Right ventricle myocardium inferior (tissue), 1 donor: ENCODE measurements around the gene DFFB. TPM values are rescaled to one million over a fixed set of nuclear protein-coding genes. Genes with fewer than 3 reads are reported as not detected.
"Not testable (repeated sequence)": the region's sequence is repeated elsewhere in the genome, so short reads cannot be mapped to it uniquely, and the experiment has no call there.

Experiments used
- ATAC-seq: fragments of 200-7000 bp; cut with Tn5 transposase; one replicate; pipeline ENCODE4 v1.9.1; 2020; ENCODE audit warnings: mild to moderate bottlenecking, moderate library complexity
- DNase-seq: peaks from one replicate; pipeline ENCODE4 v3.0.0; 2021; ENCODE audit errors: missing footprints
- intact Hi-C: fragments of 100-400 bp; cut with DNase I; formaldehyde crosslinking; loops from one replicate; pipeline ENCODE4 v1.11.0; 2022
- long read RNA-seq: library from polyadenylated mRNA; unstranded; transcript quantifications from one replicate; pipeline ENCODE4 v2.0.0, GENCODE V29; 2021
- total RNA-seq: library from RNA; stranded (reverse); fragmentation: NEBNext Ultra II Directional; extraction: Animal tissue kit (Norgen Biotek cat#: 25700); gene quantifications from one replicate; pipeline ENCODE4 v1.2.1, GENCODE V29; 2021
- donor health status: DM: no; HTN: yes; CAD: no; lungs with severe emphysema.

DFFB gene, protein sequence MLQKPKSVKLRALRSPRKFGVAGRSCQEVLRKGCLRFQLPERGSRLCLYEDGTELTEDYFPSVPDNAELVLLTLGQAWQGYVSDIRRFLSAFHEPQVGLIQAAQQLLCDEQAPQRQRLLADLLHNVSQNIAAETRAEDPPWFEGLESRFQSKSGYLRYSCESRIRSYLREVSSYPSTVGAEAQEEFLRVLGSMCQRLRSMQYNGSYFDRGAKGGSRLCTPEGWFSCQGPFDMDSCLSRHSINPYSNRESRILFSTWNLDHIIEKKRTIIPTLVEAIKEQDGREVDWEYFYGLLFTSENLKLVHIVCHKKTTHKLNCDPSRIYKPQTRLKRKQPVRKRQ
- 3.3 TPM for total RNA-seq
- long read RNA-seq, partial matches to known transcripts: 0 of 1 reads
- long read RNA-seq, other reads (novel, unspliced or antisense): 1 of 1 reads

DNA sequence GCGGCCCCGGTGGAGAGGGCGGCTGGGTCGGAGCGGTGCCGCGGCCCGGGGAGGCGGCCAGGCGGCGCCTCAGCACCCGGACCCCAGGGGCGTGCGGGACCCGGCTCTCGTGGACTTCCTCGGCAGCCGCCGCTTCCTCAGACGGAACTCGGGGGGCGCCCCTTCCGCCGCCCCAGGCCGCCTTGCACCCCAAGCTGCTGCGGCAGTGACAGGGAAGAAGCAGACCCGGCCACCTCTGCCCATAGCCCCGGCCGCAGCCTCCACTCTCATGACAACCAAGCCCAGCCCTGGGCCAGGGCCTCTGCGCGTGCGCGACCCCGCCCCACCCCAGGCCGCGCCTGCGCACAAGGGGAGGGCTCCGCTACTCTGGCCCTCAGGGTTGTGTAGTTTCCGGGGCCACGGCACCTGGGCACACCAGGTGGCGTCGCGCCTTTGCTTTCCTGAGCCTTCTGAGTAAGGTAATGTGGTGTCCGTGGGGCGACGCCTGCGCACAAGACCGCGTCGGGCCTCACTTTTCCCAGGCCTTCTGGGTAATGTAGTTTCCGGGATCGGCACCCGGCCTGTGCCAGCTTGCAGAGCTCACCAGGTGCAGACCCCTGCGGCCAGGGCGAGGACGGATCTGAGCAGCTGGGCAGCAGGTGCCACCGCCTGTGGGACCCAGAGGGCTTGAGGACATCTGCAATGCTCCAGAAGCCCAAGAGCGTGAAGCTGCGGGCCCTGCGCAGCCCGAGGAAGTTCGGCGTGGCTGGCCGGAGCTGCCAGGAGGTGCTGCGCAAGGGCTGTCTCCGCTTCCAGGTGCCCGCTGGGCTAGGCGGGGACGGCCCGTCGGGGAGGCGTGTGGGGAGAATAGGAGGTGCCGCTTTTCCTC is at the start of gene DFFB, which contains the start of gene CEP104:
Gene DFFB (plus strand): TSS at position 554 of the 868 bp plus-strand sequence. CDS start 128 bp downstream, at position 682.
Gene CEP104 (minus strand): TSS at position 289 of the 868 bp plus-strand sequence. CDS start 4,804 bp downstream, outside the sequence.
- ATAC-seq: peak; percentile 97
- intact Hi-C loops: loop anchor here (5.0 kb wide), 1 partner anchor 40 kb away; no protein-coding TSS in a partner anchor
- peak; percentile 94 for DNase-seq

DNA sequence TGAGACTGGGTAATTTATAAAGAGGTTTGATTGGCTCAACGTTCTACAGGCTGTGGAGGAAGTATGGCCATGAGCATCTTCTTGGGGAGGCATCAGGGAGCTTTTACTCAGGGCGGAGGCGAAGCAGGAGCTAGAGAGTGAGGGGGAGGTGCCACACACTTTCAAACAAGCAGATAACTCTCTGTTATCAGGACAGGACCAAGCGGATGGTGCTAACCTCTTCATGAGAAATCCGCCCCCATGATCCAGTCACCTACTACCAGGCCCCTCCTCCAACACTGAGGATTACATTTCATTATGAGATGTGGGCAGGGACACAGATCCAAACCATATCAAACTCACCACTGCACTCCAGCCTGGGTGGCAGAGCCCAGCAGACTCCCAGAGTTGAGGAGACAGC is 49.5 kb upstream of the DFFB start:
- intact Hi-C loops: no loop called here
- ATAC-seq (no peak), DNase-seq (no peak)

DNA sequence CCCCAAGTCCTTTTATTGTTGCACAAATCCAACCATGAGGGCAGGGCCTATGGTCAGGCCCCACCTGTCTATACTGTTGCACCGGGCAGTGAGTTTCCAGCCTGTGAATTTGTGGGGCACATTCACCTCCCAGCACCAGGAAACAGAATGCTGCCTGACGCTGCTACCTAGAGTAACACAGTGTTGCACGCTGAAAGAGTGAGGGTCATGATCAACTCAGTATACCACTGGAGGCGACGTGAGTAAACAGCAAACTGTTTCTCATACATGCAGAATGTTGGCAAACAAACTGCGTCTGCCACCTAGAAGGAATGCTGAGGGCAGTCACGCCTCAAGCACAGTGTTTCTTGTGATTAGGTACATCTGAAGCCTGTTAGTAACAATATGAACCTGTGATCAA is 47.6 kb upstream of the DFFB start:
- ATAC-seq: no peak
- no peak for DNase-seq
- intact Hi-C loops: no loop called here

DNA sequence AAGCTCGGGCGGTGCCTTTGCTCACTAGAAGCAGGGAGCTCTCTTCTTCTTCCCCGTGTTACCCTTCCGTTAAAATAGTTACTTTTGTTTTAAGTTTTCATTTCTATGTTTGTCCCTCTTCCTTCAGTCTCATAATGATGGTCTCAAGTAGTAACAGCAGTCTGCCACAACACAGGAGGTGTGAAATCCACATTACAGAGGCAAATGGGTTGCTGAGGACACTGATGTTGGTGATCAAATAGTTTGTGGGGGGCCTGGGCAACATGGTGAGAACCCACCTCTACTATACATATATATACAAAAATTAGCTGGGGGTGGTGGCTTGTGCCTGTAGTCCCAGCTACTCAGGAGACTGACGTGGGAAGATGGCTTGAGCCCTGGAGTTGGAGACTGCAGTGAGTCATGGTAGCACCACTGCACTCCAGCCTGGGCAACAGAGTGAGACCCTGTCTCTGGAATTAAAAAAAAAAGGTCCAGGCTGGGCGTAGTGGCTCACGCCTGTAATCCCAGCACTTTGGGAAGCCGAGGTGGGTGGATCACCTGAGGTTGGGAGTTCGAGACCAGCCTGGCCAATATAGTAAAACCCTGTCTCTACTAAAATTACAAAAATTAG is 47.0 kb upstream of the DFFB start:
- ATAC-seq, intact Hi-C loops: not testable (repeated sequence)

DNA sequence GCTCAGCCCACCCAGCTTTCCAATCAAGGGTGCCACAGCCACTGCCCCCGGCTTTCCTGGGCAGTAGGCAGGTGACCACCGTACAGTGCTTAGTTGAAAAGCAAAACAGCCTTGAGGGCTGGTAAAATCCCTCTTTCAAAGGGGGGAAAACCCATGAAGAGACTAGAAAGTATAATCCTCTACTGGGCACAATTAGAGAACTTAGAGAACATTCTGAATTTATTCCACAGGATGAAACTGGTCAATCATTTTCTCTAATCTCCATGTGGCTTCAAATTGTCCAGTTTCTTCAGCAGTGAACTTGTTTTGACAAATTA is 45.7 kb upstream of the DFFB start:
- no peak for ATAC-seq
- DNase-seq: no peak
- intact Hi-C loops: no loop called here

More for the DNA sequence above, 47.0 kb upstream of the DFFB start:
- DNase-seq: not testable (repeated sequence)

DNA sequence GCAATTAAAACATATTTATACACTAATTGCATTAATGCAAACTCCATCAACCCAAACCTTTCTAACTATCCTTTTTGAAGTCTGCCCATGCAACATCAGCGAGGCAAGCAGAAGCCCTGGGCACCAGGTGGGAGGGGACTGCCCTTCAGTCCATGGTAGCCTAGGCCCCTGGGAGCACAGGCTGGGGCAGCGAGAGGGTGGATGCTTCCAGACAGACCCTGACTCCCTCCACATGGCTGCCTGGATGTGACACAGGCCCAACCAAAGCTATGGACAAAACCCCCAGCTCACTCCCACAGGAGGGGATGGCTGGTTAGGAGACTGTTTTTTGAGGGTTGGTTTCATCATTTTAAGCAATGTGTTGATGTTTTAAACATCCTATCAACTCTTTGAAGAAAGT is 43.2 kb upstream of the DFFB start:
- DNase-seq (no peak), ATAC-seq (no peak)
- intact Hi-C loops: no loop called here

DNA sequence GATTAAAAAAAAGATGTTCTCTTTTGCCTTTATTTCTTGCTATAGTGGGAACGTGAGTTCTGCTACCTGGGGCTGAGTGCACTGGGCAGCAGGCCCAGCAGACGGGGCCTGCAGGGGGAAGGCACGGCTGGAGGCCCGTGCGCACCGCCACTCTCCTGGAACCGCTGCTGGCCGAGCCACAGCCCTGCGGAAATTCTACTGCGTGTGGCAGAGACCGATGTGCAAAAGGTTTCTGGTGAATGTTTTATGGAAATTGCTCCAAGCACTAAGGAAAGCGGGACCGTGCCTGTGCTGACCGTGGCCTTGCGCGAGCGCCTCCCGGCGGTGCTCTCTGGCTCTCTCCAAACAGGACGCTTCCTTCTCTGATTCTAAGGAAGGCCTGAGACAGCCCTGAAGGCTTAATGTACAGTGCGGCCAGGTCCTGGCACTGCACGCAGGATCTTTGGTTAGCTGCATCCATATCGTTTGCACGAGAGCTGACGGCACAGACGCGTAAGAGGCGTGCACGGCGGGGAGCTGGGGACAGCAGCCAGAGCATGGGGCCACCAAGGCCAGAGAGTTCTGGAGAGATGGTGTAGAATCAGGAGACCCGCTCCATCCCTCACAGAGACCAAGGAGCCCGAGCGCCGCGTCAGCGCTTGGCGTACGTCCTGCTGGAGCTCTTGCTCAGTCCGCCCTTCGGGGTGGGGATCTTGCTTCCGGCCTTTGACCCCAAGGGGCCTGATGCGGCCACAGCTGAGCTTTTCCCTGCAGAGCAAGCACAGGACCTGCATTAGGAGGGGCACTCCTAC is 42.3 kb upstream of the DFFB start:
- ATAC-seq (no peak), DNase-seq (no peak)
- intact Hi-C loops: no loop called here

DNA sequence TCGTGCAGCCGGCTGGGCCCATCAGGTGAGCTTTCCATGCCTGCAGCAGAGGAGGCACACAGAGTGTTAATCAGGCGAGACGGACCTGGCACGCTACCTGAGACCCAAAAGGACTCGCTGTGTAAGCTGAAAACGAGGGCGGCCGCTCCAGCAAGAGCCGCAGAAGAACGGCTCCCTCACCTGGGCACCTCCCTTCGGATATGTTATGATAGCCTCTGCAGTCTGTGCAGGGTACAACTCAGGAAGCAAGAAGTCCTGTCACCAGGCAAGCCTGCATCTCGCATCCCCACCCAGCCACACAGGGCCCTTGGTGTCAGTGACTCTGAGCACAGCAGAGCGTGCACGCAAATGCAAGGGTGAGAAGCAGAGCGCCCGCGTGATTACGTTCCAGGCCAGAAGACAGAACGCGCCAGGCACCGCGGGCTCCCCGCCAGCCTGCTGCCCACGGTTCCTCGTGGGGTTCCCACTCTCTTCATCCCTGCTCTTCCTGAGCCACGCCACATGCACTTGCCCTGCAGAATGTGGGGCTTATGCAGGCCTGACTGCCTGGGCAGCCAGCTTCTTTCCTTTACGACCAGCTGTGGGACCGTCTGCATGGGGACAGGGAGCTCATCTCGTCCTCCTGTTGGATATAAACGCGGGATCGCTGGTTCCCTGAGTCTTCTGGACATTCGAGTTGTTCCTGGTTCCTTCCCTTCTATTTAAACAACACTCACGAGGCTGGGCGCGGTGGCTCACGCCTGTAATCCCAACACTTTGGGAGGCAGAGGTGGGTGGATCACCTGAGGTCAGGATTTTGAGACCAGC is 40.7 kb upstream of the DFFB start:
- intact Hi-C loops: no loop called here
- DNase-seq (no peak), ATAC-seq (no peak)

DNA sequence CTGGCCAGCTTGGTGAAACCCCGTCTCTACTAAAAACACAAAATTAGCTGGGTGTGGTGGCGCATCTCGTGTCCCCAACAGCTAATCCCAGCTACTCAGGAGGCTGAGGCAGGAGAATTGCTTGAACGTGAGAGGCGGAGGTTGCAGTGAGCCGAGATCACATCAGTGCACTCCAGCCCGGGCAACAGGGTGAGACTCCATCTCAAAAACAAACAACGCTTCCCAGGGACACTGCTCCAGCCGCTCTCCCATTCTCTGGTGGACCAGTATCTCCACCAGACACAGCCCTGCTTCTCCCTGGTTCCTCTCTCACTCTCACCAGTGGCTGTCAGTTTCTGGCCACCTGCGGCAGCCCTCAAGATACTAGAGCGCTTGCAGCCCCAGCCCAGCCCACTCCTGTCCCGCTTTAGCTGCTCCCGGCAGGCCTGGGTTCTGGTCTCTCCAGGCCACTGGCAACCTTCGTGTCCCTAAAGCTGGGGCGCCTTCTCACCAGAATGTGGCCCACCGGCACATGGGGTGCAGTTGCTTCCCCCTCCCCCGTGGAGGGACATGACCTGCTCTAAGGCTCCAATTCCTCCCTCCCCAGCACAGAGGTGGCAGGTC is 40.0 kb upstream of the DFFB start:
- ATAC-seq (no peak), DNase-seq (no peak)
- intact Hi-C loops: no loop called here

DNA sequence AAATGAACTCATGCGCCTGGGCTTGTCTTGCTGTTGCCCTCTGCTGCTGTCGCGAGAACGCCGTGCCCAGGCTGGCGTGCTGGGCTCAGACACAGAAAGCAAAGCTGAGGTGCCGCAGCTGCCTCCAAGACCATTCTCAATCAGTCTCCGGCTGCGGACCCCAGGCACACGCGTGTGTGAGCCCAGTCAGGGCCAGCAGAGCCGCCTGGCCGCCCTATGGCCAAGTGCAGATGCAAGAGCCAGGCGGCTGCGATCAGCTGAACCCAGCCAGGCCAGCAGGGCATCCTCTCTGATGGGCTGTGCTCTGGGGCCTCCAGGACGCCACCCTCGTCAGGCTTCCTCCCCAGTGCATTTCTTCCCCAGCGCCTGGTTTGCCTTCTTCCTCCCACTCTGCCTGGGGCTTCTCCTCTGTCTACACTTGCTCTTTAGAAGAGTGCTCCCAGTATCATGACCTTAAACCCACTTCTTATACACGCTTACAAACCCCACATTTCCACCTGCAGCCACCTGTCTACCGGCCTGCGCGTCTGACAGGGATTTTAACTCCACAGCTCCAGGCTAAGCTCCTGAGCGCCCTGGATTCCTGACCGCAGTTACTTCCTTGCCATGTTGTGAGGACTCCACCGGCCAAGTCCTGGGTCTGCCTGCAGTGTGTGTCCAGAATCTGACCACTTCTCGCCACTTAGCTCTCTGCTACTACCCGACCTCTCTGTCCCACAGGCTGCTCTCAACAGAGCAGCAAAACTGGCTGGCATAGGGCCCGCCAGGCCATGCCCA is 39.3 kb upstream of the DFFB start:
- ATAC-seq (no peak), DNase-seq (no peak)
- intact Hi-C loops: no loop called here

DNA sequence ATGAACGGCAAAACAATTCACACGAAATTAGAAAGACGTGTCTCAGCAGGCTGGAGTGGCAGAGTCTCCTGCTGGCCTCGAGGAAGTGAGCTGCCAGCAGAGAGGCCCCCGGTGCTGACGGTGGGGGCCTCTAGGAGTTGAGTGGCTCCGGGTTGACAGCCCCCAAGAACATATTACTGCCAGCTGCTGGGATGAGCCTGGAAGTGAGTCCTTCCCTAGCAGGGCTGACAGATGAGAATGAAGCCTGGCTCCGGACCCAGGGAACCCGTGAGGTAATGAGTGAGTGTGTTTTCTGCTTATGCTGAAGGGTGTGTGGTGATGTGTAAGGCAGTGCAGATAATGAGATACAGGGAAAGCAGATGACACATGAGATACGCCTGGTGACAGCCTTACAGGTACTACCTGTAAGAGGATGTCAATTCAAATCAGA is 37.5 kb upstream of the DFFB start:
- ATAC-seq (no peak), DNase-seq (no peak)
- intact Hi-C loops: no loop called here

DNA sequence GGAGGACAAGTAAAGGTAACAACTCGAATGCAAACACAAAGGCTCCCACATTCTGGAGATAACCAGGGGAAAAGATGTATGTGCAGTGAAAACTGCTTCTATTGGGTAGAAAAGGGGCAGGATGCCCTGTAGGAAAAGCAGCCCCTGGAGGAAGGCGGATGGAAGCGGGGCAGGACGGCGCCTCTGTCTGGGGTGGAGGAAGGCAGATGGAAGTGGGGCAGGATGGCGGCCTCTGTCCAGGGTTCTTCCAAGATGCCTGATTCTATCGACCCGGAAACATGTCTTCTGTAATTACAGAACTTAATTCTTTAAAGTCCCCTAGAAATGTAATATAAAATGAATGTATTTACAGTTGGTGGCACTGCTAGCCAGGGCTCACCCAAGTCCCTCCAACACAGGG is 37.0 kb upstream of the DFFB start:
- ATAC-seq (no peak), DNase-seq (no peak)
- intact Hi-C loops: no loop called here

DNA sequence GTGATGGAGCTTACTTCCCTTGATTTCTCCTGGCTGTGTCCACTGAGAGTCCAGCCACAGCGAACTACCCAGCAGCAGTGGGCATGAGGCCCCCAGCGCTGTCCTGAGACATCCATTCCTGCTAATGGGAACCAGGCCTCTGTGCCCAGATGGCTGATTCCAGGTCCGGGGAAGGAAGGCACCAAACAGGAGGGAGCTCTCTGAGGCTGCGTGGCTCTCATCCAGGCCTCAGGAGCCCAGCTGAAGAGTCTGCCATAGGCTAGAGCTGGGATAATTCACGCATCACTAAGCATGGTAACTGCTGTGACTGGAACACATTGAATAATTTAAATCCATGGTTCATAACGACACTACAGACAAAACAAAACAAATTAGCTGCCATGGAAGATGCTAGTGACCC is 36.3 kb upstream of the DFFB start:
- DNase-seq: no peak
- intact Hi-C loops: no loop called here
- no peak for ATAC-seq

DNA sequence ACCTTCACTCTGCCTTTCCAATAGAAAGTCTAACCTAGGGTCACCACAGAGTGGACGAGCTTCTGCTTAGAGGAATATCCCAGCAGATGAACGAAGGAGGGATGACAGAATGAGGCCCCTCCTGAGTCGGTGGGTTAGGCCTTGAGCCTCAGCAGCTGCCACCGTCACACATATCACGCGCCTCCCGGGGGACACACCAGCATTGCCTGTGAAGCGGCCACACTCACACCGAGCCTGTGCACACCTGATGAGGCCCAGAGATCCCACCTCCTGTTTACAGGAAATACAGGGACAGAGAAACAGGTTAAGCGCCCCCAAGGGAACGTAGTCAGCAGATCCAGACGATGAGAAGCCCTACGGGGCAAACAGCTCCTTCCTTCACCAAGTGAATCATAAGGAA is 35.8 kb upstream of the DFFB start:
- DNase-seq (no peak), ATAC-seq (no peak)
- intact Hi-C loops: no loop called here

DNA sequence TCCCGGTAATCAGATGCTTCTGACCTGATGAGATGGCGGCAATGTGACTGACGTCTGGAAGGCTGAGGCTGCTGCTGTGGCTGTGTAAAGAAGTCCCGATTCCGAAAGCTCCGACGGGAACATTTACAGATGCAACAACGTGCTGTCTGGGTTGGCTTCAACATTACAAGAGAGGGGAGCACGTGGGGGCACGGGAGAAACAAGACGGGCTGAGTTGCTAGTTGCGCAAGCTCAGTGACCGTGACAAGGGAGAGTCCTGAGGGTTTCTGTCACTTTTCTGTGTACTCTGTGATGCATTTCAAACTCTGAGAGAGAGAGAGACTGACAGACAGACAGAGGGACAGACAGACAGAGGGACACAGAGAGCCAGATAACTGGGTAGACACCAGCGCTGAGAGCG is 35.4 kb upstream of the DFFB start:
- no peak for ATAC-seq
- no peak for DNase-seq
- intact Hi-C loops: no loop called here

DNA sequence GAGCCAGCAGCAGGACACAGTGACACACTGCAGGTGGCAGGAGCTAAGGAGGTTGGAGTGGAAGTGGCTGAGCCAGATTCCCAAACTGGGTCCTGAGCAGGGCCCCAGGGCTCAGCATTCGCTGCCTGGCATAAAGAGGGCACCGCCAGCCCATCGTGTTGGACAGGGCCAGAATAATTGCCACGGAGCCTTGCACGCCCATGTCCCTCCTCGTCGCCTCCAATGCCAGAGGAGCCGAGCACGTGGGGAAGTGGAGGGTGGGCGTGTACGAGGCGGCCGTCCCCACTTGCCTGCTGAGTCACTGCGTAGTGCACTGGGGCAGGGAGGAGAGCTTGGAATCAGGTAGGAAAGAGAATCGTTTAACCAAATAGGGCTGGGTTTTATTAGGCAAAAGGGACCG is 34.9 kb upstream of the DFFB start:
- ATAC-seq (no peak), DNase-seq (no peak)
- intact Hi-C loops: no loop called here

DNA sequence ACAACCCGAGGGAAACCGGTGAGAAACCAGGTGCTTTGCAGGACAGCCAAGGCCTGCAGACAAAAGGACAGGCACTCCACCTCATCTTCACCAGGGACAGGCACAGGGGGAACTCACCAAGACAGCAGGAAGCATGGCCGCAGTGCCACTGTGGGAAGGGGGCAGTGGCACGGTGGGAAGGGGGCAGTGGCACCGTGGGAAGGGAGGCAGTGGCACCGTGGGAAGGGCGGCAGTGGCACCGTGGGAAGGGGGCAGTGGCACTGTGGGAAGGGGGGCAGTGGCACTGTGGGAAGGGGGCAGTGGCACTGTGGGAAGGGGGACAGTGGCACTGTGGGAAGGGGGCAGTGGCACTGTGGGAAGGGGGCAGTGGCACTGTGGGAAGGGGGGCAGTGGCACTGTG is 32.6 kb upstream of the DFFB start:
- intact Hi-C loops: no loop called here
- no peak for ATAC-seq
- DNase-seq: no peak
